Left ventricle myocardium inferior (tissue), 1 donor: ENCODE results near the gene TTLL10. TPM values are rescaled to one million over a fixed set of nuclear protein-coding genes. Genes with fewer than 3 reads are reported as not detected.

ENCODE experiments used
- DNase-seq: peaks from one replicate; pipeline ENCODE4 v3.0.0-alpha.2; 2020
- H3K27ac ChIP-seq: fragments of 200-600 bp; replicated peaks from 2 replicates; pipeline ENCODE4 v1.8.0; 2021
- H3K27me3 ChIP-seq: fragments of 200-600 bp; 2 replicates; pipeline ENCODE4 v1.8.0; 2021; ENCODE audit warnings: low read depth
- H3K36me3 ChIP-seq: fragments of 200-600 bp; 2 replicates; pipeline ENCODE4 v1.8.0; 2021
- H3K4me1 ChIP-seq: fragments of 200-600 bp; 2 replicates; pipeline ENCODE4 v1.8.0; 2021
- H3K4me3 ChIP-seq: fragments of 200-600 bp; 2 replicates; pipeline ENCODE4 v1.8.0; 2021; ENCODE audit warnings: mild to moderate bottlenecking, moderate library complexity
- H3K9me3 ChIP-seq: fragments of 200-600 bp; replicated peaks from 2 replicates; pipeline ENCODE4 v1.8.0; 2021
- CTCF ChIP-seq: fragments of 200-600 bp; IDR thresholded peaks from 2 replicates; pipeline ENCODE4 v1.8.0; 2021; ENCODE audit warnings: antibody characterized with exemption, mild to moderate bottlenecking, borderline replicate concordance
- intact Hi-C: fragments of 100-400 bp; cut with micrococcal nuclease; formaldehyde crosslinking; loops from one replicate; pipeline ENCODE4 v1.11.0; 2022
- total RNA-seq: library from RNA; stranded (reverse); fragmentation: NEBNext Ultra II Directional; extraction: Animal tissue kit (Norgen Biotek cat#: 25700); gene quantifications from one replicate; pipeline ENCODE4 v1.2.1, GENCODE V29; 2021
- donor health status: DM: no; HTN: yes; CAD: no; lungs with severe emphysema.

The TTLL10 gene
- total RNA-seq, 1 donor from 2014 or later: not detected

GRCh38 chr1:1234180-1234808 lies 60.6 kb downstream of the TTLL10 start:
- Histone ChIP-seq H3K27me3 (peaks cover 23% of the 10 kb centered on the region), H3K4me3 (no peak overlapping the region), H3K9me3 (no peaks in the 10 kb centered on the region), H3K4me1 (peaks cover 60% of the 10 kb centered on the region), H3K36me3 (peaks cover under 1% of the 10 kb centered on the region), H3K27ac (no peak overlapping the region)
- TF ChIP-seq CTCF: no peak
- DNase-seq: no peak
- intact Hi-C loops: no loop called here

GRCh38 chr1:1235016-1235744 lies 61.5 kb downstream of the TTLL10 start:
- intact Hi-C loops: no loop called here
- Histone ChIP-seq H3K9me3 (no peaks in the 10 kb centered on the region), H3K27ac (no peak overlapping the region), H3K36me3 (no peaks in the 10 kb centered on the region), H3K4me1 (peaks cover 51% of the 10 kb centered on the region), H3K4me3 (no peak overlapping the region), H3K27me3 (peaks cover 32% of the 10 kb centered on the region)
- no peak for DNase-seq
- TF ChIP-seq CTCF: no peak

- intact Hi-C loops: no loop called here
- no peak for TF ChIP-seq CTCF
- peaks cover 40% of the 10 kb centered on the region for H3K4me1 ChIP-seq
- no peaks in the 10 kb centered on the region for H3K9me3 ChIP-seq
- no peak for DNase-seq
- peaks cover 43% of the 10 kb centered on the region for H3K27me3 ChIP-seq
- H3K36me3 ChIP-seq: no peaks in the 10 kb centered on the region
- H3K27ac ChIP-seq: no peak overlapping the region
- no peak overlapping the region for H3K4me3 ChIP-seq
Observed at GRCh38 chr1:1236176-1236763, 62.6 kb downstream of the TTLL10 start.

- DNase-seq: no peak
- Histone ChIP-seq H3K36me3 (no peaks in the 10 kb centered on the region), H3K9me3 (no peaks in the 10 kb centered on the region), H3K27ac (no peak overlapping the region), H3K4me1 (peaks cover 35% of the 10 kb centered on the region), H3K4me3 (no peak overlapping the region), H3K27me3 (peaks cover 52% of the 10 kb centered on the region)
- no peak for TF ChIP-seq CTCF
- intact Hi-C loops: no loop called here
Observed at GRCh38 chr1:1236945-1237873, 63.5 kb downstream of the TTLL10 start.

- H3K27me3 ChIP-seq: peaks cover 58% of the 10 kb centered on the region
- no peak for TF ChIP-seq CTCF
- no peak overlapping the region for H3K27ac ChIP-seq
- no peaks in the 10 kb centered on the region for H3K9me3 ChIP-seq
- peaks cover 28% of the 10 kb centered on the region for H3K4me1 ChIP-seq
- DNase-seq: no peak
- H3K4me3 ChIP-seq: no peak overlapping the region
- H3K36me3 ChIP-seq: no peaks in the 10 kb centered on the region
- intact Hi-C loops: no loop called here
Observed at GRCh38 chr1:1237874-1238701, 64.4 kb downstream of the TTLL10 start.
